Keratinocyte (primary cell): ENCODE results near the gene EIF1AD. TPM values are rescaled to one million over a fixed set of nuclear protein-coding genes. Genes with fewer than 3 reads are reported as not detected.

Source experiments
- DNase-seq: peaks from one replicate; pipeline ENCODE4 v3.0.0-alpha.2; 2011; ENCODE audit warnings: low read depth, missing footprints, low spot score
- FAIRE-seq: peaks from 2 replicates; lab custom pipeline; 2011; peaks lifted over from hg19 to GRCh38; lab: Jason Lieb, UNC
- H2AFZ ChIP-seq: 2 replicates; pipeline ENCODE4 v1.6.0; 2012; ENCODE audit warnings: low read length, control low read depth, inconsistent platforms; ENCODE audit not compliant: control insufficient read depth
- H3K27ac ChIP-seq: 2 replicates; pipeline ENCODE4 v1.5.1; 2011; ENCODE audit warnings: low read length; ENCODE audit not compliant: control insufficient read depth, insufficient read depth
- H3K27me3 ChIP-seq: 3 replicates; pipeline ENCODE4 v1.6.0; 2011; ENCODE audit warnings: low read length; ENCODE audit not compliant: control insufficient read depth, insufficient read depth; ENCODE audit errors: extremely low read depth
- H3K36me3 ChIP-seq, 2 experiments: 2 replicates in 1 of 2; 3 replicates in 1 of 2; pipeline ENCODE4 v1.5.1; 2011; ENCODE audit warnings: low read length in 2 of 2, mild to moderate bottlenecking in 1 of 2; ENCODE audit not compliant: control insufficient read depth in 2 of 2, insufficient read depth in 2 of 2; ENCODE audit errors: extremely low read depth in 1 of 2
- H3K4me1 ChIP-seq: 3 replicates; pipeline ENCODE4 v1.5.1; 2011; ENCODE audit warnings: low read length; ENCODE audit not compliant: control insufficient read depth, insufficient read depth; ENCODE audit errors: extremely low read depth
- H3K4me2 ChIP-seq: 3 replicates; pipeline ENCODE4 v1.6.0; 2011; ENCODE audit warnings: low read depth, low read length; ENCODE audit not compliant: control insufficient read depth, insufficient read depth; ENCODE audit errors: extremely low read depth
- H3K4me3 ChIP-seq, 3 experiments: fragments of 200-600 bp in 1 of 3; sonication (generic) in 1 of 3; 2 replicates in 2 of 3; 3 replicates in 1 of 3; pipeline ENCODE4 v1.5.1; 2011 to 2016; ENCODE audit warnings: low read length in 3 of 3, mild to moderate bottlenecking in 3 of 3, control low read depth in 2 of 3, inconsistent platforms in 1 of 3, low read depth in 1 of 3, mixed read lengths in 1 of 3, mixed run types in 1 of 3, moderate library complexity in 1 of 3; ENCODE audit not compliant: control insufficient read depth in 2 of 3, insufficient read depth in 2 of 3; ENCODE audit errors: extremely low read depth in 1 of 3
- H3K79me2 ChIP-seq: 2 replicates; pipeline ENCODE4 v1.6.0; 2012; ENCODE audit warnings: low read length; ENCODE audit not compliant: control insufficient read depth, insufficient read depth
- H3K9ac ChIP-seq: 3 replicates; pipeline ENCODE4 v1.6.0; 2011; ENCODE audit warnings: low read length; ENCODE audit not compliant: control insufficient read depth, insufficient read depth; ENCODE audit errors: extremely low read depth
- H3K9me1 ChIP-seq: 3 replicates; pipeline ENCODE4 v1.6.0; 2011; ENCODE audit warnings: low read length; ENCODE audit not compliant: control insufficient read depth, insufficient read depth; ENCODE audit errors: extremely low read depth
- H3K9me3 ChIP-seq: 2 replicates; pipeline ENCODE4 v1.5.1; 2012; ENCODE audit warnings: low read depth, low read length; ENCODE audit not compliant: control insufficient read depth
- H4K20me1 ChIP-seq: 3 replicates; pipeline ENCODE4 v1.6.0; 2011; ENCODE audit warnings: low read length; ENCODE audit not compliant: control insufficient read depth, insufficient read depth; ENCODE audit errors: extremely low read depth
- EZH2 ChIP-seq: IDR thresholded peaks from one replicate; pipeline ENCODE4 v1.6.1; 2012; ENCODE audit warnings: inconsistent platforms, mild to moderate bottlenecking, low read length, moderate library complexity
- dilution Hi-C: fragments of 300-500 bp; cut with MboI; formaldehyde crosslinking; loops from one replicate; pipeline ENCODE4 v1.7.0; 2020; ENCODE audit warnings: low sequenced_read_pairs; ENCODE audit not compliant: extremely low pct_ligation_motif_present
- polyA plus RNA-seq, 5 experiments: library from polyadenylated mRNA; depleted of rRNA in 3 of 5; stranded (reverse) in 3 of 5; stranded (forward) in 1 of 5; unstranded in 1 of 5; fragments of >200 nt; gene quantifications; 1 replicate in 1 of 5; 2 replicates in 3 of 5; 3 replicates in 1 of 5; pipeline versions ENCODE4 v1.2.1 to v1.2.3, GENCODE V29; 2011 to 2012; ENCODE audit warnings: missing spikeins in 2 of 5, low read depth in 1 of 5, low replicate concordance in 1 of 5
- TF ChIP-seq, protein P1 (sequence below), 3 experiments: IDR thresholded peaks in 1 of 3; conservative IDR thresholded peaks in 1 of 3; optimal IDR thresholded peaks in 1 of 3; 2 replicates in 2 of 3; 3 replicates in 1 of 3; pipeline versions ENCODE3 to v1.5.1; 2011; ENCODE audit warnings: low read length in 3 of 3, mild to moderate bottlenecking in 3 of 3, moderate library complexity in 2 of 3, control low read depth in 1 of 3, inconsistent platforms in 1 of 3; ENCODE audit not compliant: insufficient read depth in 2 of 3; ENCODE audit errors: extremely low read depth in 1 of 3

EIF1AD gene
- polyA plus RNA-seq, 1 donor (not counting 4 experiments of a cell fraction or from before 2014, with no cell fraction given): 29.6 TPM

DNA sequence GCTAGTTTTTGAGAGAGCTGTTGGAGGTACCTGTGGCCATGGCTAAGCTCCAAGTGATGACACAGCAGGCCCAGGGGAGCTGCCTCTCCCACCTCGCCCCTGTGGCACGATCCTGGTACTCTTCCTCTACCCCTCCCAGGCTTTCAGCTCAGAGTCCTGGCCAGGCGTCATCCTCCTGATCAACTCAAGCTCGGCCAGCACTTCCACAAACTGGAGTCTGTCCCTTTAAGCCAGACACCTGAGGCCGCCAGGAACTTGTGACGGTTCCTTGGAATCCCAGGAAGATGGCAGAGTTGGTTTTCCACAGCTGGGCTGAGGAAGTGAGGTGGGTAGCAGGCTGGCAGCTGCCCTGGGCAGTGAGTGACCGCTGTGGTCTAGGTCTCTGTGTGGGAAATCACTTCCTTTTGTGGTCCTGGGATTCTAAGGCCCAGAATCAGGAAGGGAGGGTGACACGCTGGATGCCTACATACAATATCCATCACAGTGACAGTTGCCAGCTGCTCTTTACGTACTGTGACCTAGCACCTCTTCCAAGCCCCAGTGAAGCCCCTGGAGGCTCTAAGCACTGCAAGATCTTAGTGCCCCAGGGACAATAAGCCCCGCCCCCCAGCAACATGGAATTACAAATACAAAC, 6.6 kb upstream of the EIF1AD start:
- H4K20me1 ChIP-seq: no peaks in the 10 kb centered on the region
- peak; percentile 13 for FAIRE-seq
- no peak overlapping the region for H3K27ac ChIP-seq
- peaks cover 6% of the 10 kb centered on the region in 2 experiments for H3K36me3 ChIP-seq
- dilution Hi-C loops: no loop called here
- no peak for DNase-seq
- H2AFZ ChIP-seq: peak overlapping the region; percentile 59
- H3K9me3 ChIP-seq: no peaks in the 10 kb centered on the region
- H3K27me3 ChIP-seq: no peaks in the 10 kb centered on the region
- peaks cover 3% of the 10 kb centered on the region for H3K9me1 ChIP-seq
- no peak overlapping the region for H3K4me3 ChIP-seq
- TF ChIP-seq, protein P1, sequence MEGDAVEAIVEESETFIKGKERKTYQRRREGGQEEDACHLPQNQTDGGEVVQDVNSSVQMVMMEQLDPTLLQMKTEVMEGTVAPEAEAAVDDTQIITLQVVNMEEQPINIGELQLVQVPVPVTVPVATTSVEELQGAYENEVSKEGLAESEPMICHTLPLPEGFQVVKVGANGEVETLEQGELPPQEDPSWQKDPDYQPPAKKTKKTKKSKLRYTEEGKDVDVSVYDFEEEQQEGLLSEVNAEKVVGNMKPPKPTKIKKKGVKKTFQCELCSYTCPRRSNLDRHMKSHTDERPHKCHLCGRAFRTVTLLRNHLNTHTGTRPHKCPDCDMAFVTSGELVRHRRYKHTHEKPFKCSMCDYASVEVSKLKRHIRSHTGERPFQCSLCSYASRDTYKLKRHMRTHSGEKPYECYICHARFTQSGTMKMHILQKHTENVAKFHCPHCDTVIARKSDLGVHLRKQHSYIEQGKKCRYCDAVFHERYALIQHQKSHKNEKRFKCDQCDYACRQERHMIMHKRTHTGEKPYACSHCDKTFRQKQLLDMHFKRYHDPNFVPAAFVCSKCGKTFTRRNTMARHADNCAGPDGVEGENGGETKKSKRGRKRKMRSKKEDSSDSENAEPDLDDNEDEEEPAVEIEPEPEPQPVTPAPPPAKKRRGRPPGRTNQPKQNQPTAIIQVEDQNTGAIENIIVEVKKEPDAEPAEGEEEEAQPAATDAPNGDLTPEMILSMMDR (optimal IDR thresholded peaks at IDR 0.05 in 1 of 3, IDR thresholded peaks at IDR 0.05 in 1 of 3, conservative IDR thresholded peaks at IDR 0.05 in 1 of 3; ENCODE audit: extremely low read depth in 1 of 3, insufficient read depth in 2 of 3, low read length in 3 of 3): no peak
- no peak for TF ChIP-seq EZH2
- peaks cover 35% of the 10 kb centered on the region for H3K4me1 ChIP-seq
- H3K4me2 ChIP-seq: peak overlapping the region; percentile 44
- peaks cover 6% of the 10 kb centered on the region for H3K79me2 ChIP-seq
- H3K9ac ChIP-seq: peak overlapping the region; percentile 38

DNA sequence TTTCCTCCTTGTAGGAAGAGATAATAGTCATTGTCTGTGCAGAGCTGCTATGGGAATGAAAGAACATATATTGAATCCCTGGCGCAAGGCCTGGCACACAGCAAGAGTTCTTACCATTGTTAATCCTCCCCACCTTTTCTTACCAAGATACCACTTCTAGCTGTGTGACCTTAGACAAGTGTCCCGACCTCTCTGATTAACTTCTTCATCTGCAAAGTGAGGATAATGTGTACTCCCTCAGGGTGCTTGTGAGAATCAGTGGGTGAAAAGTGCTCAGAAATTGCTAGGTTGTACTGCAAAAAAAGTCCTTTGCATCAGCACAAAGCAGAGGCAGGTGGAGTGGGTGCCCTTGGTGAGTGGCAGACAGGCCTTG, 6.1 kb upstream of the EIF1AD start:
- dilution Hi-C loops: no loop called here
- Histone ChIP-seq H3K9ac (no peak overlapping the region), H3K4me2 (peak overlapping the region; percentile 44), H3K9me3 (no peaks in the 10 kb centered on the region), H3K36me3 (peaks cover 6 to 7% of the 10 kb centered on the region in 2 experiments), H3K79me2 (peaks cover 11% of the 10 kb centered on the region), H3K9me1 (peaks cover 3% of the 10 kb centered on the region), H3K27me3 (no peaks in the 10 kb centered on the region), H2AFZ (no peak overlapping the region), H3K27ac (no peak overlapping the region), H3K4me1 (peaks cover 39% of the 10 kb centered on the region), H4K20me1 (no peaks in the 10 kb centered on the region), H3K4me3 (no peak overlapping the region)
- TF ChIP-seq EZH2: no peak
- TF ChIP-seq, protein P1 (optimal IDR thresholded peaks at IDR 0.05 in 1 of 3, IDR thresholded peaks at IDR 0.05 in 1 of 3, conservative IDR thresholded peaks at IDR 0.05 in 1 of 3; ENCODE audit: extremely low read depth in 1 of 3, insufficient read depth in 2 of 3, low read length in 3 of 3): no peak
- DNase-seq (no peak), FAIRE-seq (no peak)
